ENCODE measurements around the gene SPATA31C2.
"Not testable (repeated sequence)": the region's sequence is repeated elsewhere in the genome, so short reads cannot be mapped to it uniquely, and the experiment has no call there.

GRCh38 chr9:88138375-88138774, at the start of gene SPATA31C2:
- TF ChIP-seq CTCF (conservative IDR thresholded peaks at IDR 0.05 in 1 of 2, IDR thresholded peaks at IDR 0.05 in 1 of 2; ENCODE audit: low read depth in 1 of 2, low read length in 2 of 2); EZH2 (IDR thresholded peaks at IDR 0.05; ENCODE audit: low read length, missing control alignments): not testable (repeated sequence)
